ENCODE results near the gene PLGRKT. TPM values are rescaled to one million over a fixed set of nuclear protein-coding genes. Genes with fewer than 3 reads are reported as not detected.
"Not testable (repeated sequence)": the region's sequence is repeated elsewhere in the genome, so short reads cannot be mapped to it uniquely, and the experiment has no call there.

The PLGRKT gene
- total RNA-seq, 1 donor from 2014 or later = 22.9 TPM

- TF ChIP-seq CTCF (IDR thresholded peaks at IDR 0.05; ENCODE audit: insufficient read depth, low read length, severe bottlenecking) = no peak
- no peak overlapping the region for H3K4me3 ChIP-seq (ENCODE audit: low read depth, low read length)
- H3K36me3 ChIP-seq (ENCODE audit: control insufficient read depth, insufficient read depth, low read length) = peaks cover 8% of the 10 kb centered on the region
- DNase-seq (ENCODE audit: low read depth) (no peak), FAIRE-seq (no peak)
- no peaks in the 10 kb centered on the region for H3K27me3 ChIP-seq (ENCODE audit: control insufficient read depth, insufficient read depth, low read length)
Observed at GRCh38 chr9:5470122-5470521, 32.4 kb upstream of the PLGRKT start.

- no peak for FAIRE-seq
- Histone ChIP-seq H3K4me3 (ENCODE audit: low read depth, low read length) (no peak overlapping the region), H3K27me3 (ENCODE audit: control insufficient read depth, insufficient read depth, low read length) (no peaks in the 10 kb centered on the region), H3K36me3 (ENCODE audit: control insufficient read depth, insufficient read depth, low read length) (peaks cover 8% of the 10 kb centered on the region)
- no peak for DNase-seq (ENCODE audit: low read depth)
- TF ChIP-seq CTCF (IDR thresholded peaks at IDR 0.05; ENCODE audit: insufficient read depth, low read length, severe bottlenecking) = no peak
Observed at GRCh38 chr9:5468850-5469249, 31.1 kb upstream of the PLGRKT start.

- FAIRE-seq (no peak), DNase-seq (ENCODE audit: low read depth) (no peak)
- Histone ChIP-seq H3K36me3 (ENCODE audit: control insufficient read depth, insufficient read depth, low read length) (peaks cover 10% of the 10 kb centered on the region), H3K4me3 (ENCODE audit: low read depth, low read length) (no peak overlapping the region), H3K27me3 (ENCODE audit: control insufficient read depth, insufficient read depth, low read length) (no peaks in the 10 kb centered on the region)
- TF ChIP-seq CTCF (IDR thresholded peaks at IDR 0.05; ENCODE audit: insufficient read depth, low read length, severe bottlenecking) = no peak
Observed at GRCh38 chr9:5466766-5467165, 29.0 kb upstream of the PLGRKT start.

GRCh38 chr9:5466005-5466404, 28.3 kb upstream of the PLGRKT start:
- no peak for FAIRE-seq
- Histone ChIP-seq H3K4me3 (ENCODE audit: low read depth, low read length) (no peak overlapping the region), H3K27me3 (ENCODE audit: control insufficient read depth, insufficient read depth, low read length) (no peaks in the 10 kb centered on the region), H3K36me3 (ENCODE audit: control insufficient read depth, insufficient read depth, low read length) (peaks cover 10% of the 10 kb centered on the region)
- DNase-seq (ENCODE audit: low read depth) = no peak
- no peak for TF ChIP-seq CTCF (IDR thresholded peaks at IDR 0.05; ENCODE audit: insufficient read depth, low read length, severe bottlenecking)

- not testable (repeated sequence) for H3K36me3 ChIP-seq (ENCODE audit: control insufficient read depth, insufficient read depth, low read length); FAIRE-seq; H3K27me3 ChIP-seq (ENCODE audit: control insufficient read depth, insufficient read depth, low read length); DNase-seq (ENCODE audit: low read depth); H3K4me3 ChIP-seq (ENCODE audit: low read depth, low read length)
Observed at GRCh38 chr9:5464831-5465330, 27.2 kb upstream of the PLGRKT start.

GRCh38 chr9:5460157-5460556, 22.4 kb upstream of the PLGRKT start:
- H3K4me3 ChIP-seq (ENCODE audit: low read depth, low read length) = no peak overlapping the region
- no peaks in the 10 kb centered on the region for H3K27me3 ChIP-seq (ENCODE audit: control insufficient read depth, insufficient read depth, low read length)
- no peak for DNase-seq (ENCODE audit: low read depth)
- TF ChIP-seq CTCF (IDR thresholded peaks at IDR 0.05; ENCODE audit: insufficient read depth, low read length, severe bottlenecking) = no peak
- H3K36me3 ChIP-seq (ENCODE audit: control insufficient read depth, insufficient read depth, low read length) = peaks cover 4% of the 10 kb centered on the region
- FAIRE-seq = no peak

Data from bronchial epithelial cell (primary cell).